Inferior parietal cortex (tissue), 1 donor: Measurements from ENCODE around the gene DDAH1.

Source experiments
- DNase-seq: peaks from one replicate; pipeline ENCODE4 v3.0.0-alpha.2; 2016; ENCODE audit errors: extremely low spot score

The DDAH1 gene

GRCh38 chr1:85274969-85275453, 189.9 kb downstream of the DDAH1 start:
- no peak for DNase-seq

DNA sequence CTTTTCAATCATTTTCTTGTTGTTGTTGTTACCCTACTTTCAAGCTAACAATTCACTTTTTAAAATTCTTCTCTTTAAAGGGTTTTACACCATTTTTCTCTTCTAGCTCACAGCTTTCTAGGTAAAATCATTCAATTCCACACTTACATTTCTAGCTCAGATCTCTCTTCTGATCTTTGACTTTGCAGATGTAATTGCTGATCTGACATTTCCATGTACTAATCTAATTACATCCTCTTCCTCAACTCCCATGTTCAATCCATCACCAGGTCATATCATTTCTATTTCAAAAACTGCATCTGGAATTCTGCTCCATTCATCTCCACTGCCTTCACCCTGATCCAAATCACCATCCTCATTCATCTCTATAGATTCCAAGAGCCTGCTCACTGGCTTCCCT, 191.6 kb downstream of the DDAH1 start:
- no peak for DNase-seq

GRCh38 chr1:85268801-85269585, 196.0 kb downstream of the DDAH1 start:
- DNase-seq = no peak
